AG10803 (cell line): ENCODE data around the gene PKD1.

ENCODE experiments used
- DNase-seq: peaks from one replicate; pipeline ENCODE4 v3.0.0; 2010; ENCODE audit warnings: low read depth
- H3K4me3 ChIP-seq: 2 replicates; pipeline ENCODE4 v1.5.1; 2011; ENCODE audit warnings: mild to moderate bottlenecking, low read length, control low read depth
- CTCF ChIP-seq: conservative IDR thresholded peaks from 2 replicates; pipeline ENCODE4 v1.5.1; 2011; ENCODE audit warnings: mild to moderate bottlenecking, low read length, control low read depth, inconsistent platforms

Gene PKD1

GRCh38 chr16:2039274-2040031 lies 96.2 kb downstream of the PKD1 start:
- DNase-seq, result peak; percentile 96
- TF ChIP-seq CTCF, result no peak

More at GRCh38 chr16:2039274-2040031, 96.2 kb downstream of the PKD1 start:
- H3K4me3 ChIP-seq, result no peak overlapping the region
